HepG2 (cell line): ENCODE results near the gene DNAI4. TPM values are rescaled to one million over a fixed set of nuclear protein-coding genes. Genes with fewer than 3 reads are reported as not detected.
"Not testable (repeated sequence)": the region's sequence is repeated elsewhere in the genome, so short reads cannot be mapped to it uniquely, and the experiment has no call there.

Experiments
- ATAC-seq: fragments of 200-7000 bp; cut with Tn5 transposase; 3 replicates; pipeline ENCODE4 v1.9.1; 2020; ENCODE audit warnings: mild to moderate bottlenecking, moderate library complexity
- BruUV-seq: library from RNA; stranded (reverse); fragments of 400-500 nt; replicated peaks from 2 replicates; lab custom pipeline; 2021; lab: Mats Ljungman, UMichigan
- CTCF ChIA-PET: fragments of 300-600 bp; formaldehyde crosslinking; extraction: SDS; loops from one replicate; lab custom pipeline; 2021; ENCODE audit warnings: low total read pairs, inconsistent platforms, low intra/inter-chr PET ratio; lab: Yijun Ruan, JAX
- POLR2A ChIA-PET: fragments of 350-600 bp; sonication (Branson Sonifier 250); formaldehyde crosslinking; loops from one replicate; lab custom pipeline; 2020; ENCODE audit warnings: antibody characterized with exemption, inconsistent platforms; lab: Yijun Ruan, JAX
- DNase-seq: peaks from one replicate; pipeline ENCODE4 v3.0.0-alpha.2; 2015; ENCODE audit warnings: low spot score
- FAIRE-seq: peaks from 3 replicates; lab custom pipeline; 2011; peaks lifted over from hg19 to GRCh38; lab: Jason Lieb, UNC
- H2AFZ ChIP-seq: one replicate; pipeline ENCODE4 v1.6.1; 2011; ENCODE audit warnings: low read length, inconsistent platforms
- H3K27ac ChIP-seq: fragments of 300-600 bp; 3 replicates; pipeline ENCODE4 v1.8.0; 2011; ENCODE audit warnings: mixed run types, mild to moderate bottlenecking, mixed read lengths, low read length, inconsistent platforms; ENCODE audit not compliant: insufficient read depth; ENCODE audit errors: extremely low read length
- H3K27me3 ChIP-seq, 2 experiments: fragments of 200-600 bp in 1 of 2; 2 replicates in 1 of 2; 3 replicates in 1 of 2; pipeline versions ENCODE4 v1.6.0 to v1.8.0; 2011; ENCODE audit warnings: low read length in 2 of 2, mild to moderate bottlenecking in 2 of 2, moderate library complexity in 2 of 2, inconsistent platforms in 1 of 2; ENCODE audit not compliant: insufficient read depth in 2 of 2, control insufficient read depth in 1 of 2
- H3K36me3 ChIP-seq, 2 experiments: fragments of 200-600 bp in 1 of 2; replicated peaks in 1 of 2; 2 replicates in 1 of 2; 3 replicates in 1 of 2; pipeline versions ENCODE4 v1.5.1 to v1.8.0; 2011; ENCODE audit warnings: low read length in 2 of 2, inconsistent platforms in 1 of 2; ENCODE audit not compliant: insufficient read depth in 2 of 2, control insufficient read depth in 1 of 2
- H3K4me1 ChIP-seq: 2 replicates; pipeline ENCODE4 v1.5.1; 2012; ENCODE audit warnings: low read length, inconsistent platforms; ENCODE audit not compliant: insufficient read depth
- H3K4me2 ChIP-seq: 2 replicates; pipeline ENCODE4 v1.6.0; 2011; ENCODE audit warnings: low read depth, low read length, inconsistent platforms
- H3K4me3 ChIP-seq, 3 experiments: fragments of 200-600 bp in 1 of 3; sonication (generic), shearing (Covaris generic) in 1 of 3; replicated peaks in 1 of 3; 2 replicates each; pipeline ENCODE4 v1.5.1; 2011 to 2016; ENCODE audit warnings: low read length in 3 of 3, inconsistent platforms in 2 of 3, low read depth in 2 of 3, mild to moderate bottlenecking in 2 of 3, control low read depth in 1 of 3, mixed read lengths in 1 of 3; ENCODE audit not compliant: insufficient read depth in 1 of 3
- H3K79me2 ChIP-seq: one replicate; pipeline ENCODE4 v1.6.1; 2011; ENCODE audit warnings: low read length, inconsistent platforms; ENCODE audit not compliant: insufficient read depth
- H3K9ac ChIP-seq: 2 replicates; pipeline ENCODE4 v1.6.0; 2011; ENCODE audit warnings: mild to moderate bottlenecking, low read depth, low read length, inconsistent platforms; ENCODE audit not compliant: insufficient read depth
- H3K9me3 ChIP-seq: 2 replicates; pipeline ENCODE4 v1.5.1; 2012; ENCODE audit warnings: mild to moderate bottlenecking, low read length
- H4K20me1 ChIP-seq: 2 replicates; pipeline ENCODE4 v1.6.0; 2011; ENCODE audit warnings: inconsistent platforms, mild to moderate bottlenecking, low read length, moderate library complexity; ENCODE audit not compliant: insufficient read depth
- FOXK1 ChIP-seq: sonication (generic); formaldehyde crosslinking; IDR thresholded peaks from 2 replicates; pipeline ENCODE4 v1.4.0; 2020; ENCODE audit warnings: low read depth, missing genetic modification reagents, borderline replicate concordance
- GTF2F1 ChIP-seq: fragments of 150-350 bp; IDR thresholded peaks from 2 replicates; pipeline ENCODE4 v1.6.1; 2014; ENCODE audit warnings: low read length
- GTF3A ChIP-seq: sonication (generic); formaldehyde crosslinking; conservative IDR thresholded peaks from 2 replicates; pipeline ENCODE4 v1.4.0; 2020; ENCODE audit warnings: mild to moderate bottlenecking, missing genetic modification reagents
- MLLT10 ChIP-seq: sonication (generic); formaldehyde crosslinking; IDR thresholded peaks from 2 replicates; pipeline ENCODE4 v1.4.0; 2020; ENCODE audit warnings: missing genetic modification reagents
- SMAD3 ChIP-seq: sonication (generic); formaldehyde crosslinking; IDR thresholded peaks from 2 replicates; pipeline ENCODE4 v1.4.0; 2020; ENCODE audit warnings: missing genetic modification reagents
- ZBTB8A ChIP-seq: sonication (generic); formaldehyde crosslinking; IDR thresholded peaks from 2 replicates; pipeline ENCODE4 v1.4.0; 2020; ENCODE audit warnings: mild to moderate bottlenecking, low read depth, missing genetic modification reagents, borderline replicate concordance
- ZNF205 ChIP-seq: IDR thresholded peaks from 2 replicates; pipeline ENCODE4 v1.6.1; 2018; ENCODE audit warnings: missing biosample characterization, missing genetic modification reagents
- ZNF232 ChIP-seq: sonication (generic); formaldehyde crosslinking; IDR thresholded peaks from 2 replicates; pipeline ENCODE4 v1.4.0; 2020; ENCODE audit warnings: missing genetic modification reagents, borderline replicate concordance
- ZNF567 ChIP-seq: sonication (generic); formaldehyde crosslinking; IDR thresholded peaks from 2 replicates; pipeline ENCODE4 v1.8.1; 2023; ENCODE audit warnings: mild to moderate bottlenecking, missing genetic modification reagents, borderline replicate concordance
- ZNF572 ChIP-seq: sonication (generic); formaldehyde crosslinking; IDR thresholded peaks from 2 replicates; pipeline ENCODE4 v1.5.1; 2020; ENCODE audit warnings: mild to moderate bottlenecking, missing genetic modification reagents
- ZNF747 ChIP-seq: sonication (generic); formaldehyde crosslinking; IDR thresholded peaks from 2 replicates; pipeline ENCODE4 v1.8.1; 2023; ENCODE audit warnings: missing genetic modification reagents, mild to moderate bottlenecking, borderline replicate concordance
- ZNF839 ChIP-seq: sonication (generic); formaldehyde crosslinking; IDR thresholded peaks from 2 replicates; pipeline ENCODE4 v1.4.0; 2020; ENCODE audit warnings: missing genetic modification reagents, mild to moderate bottlenecking, borderline replicate concordance
- ZSCAN21 ChIP-seq: sonication (generic); formaldehyde crosslinking; IDR thresholded peaks from 2 replicates; pipeline ENCODE4 v1.8.0; 2022; ENCODE audit warnings: mild to moderate bottlenecking, missing genetic modification reagents, moderate library complexity, borderline replicate concordance
- ZSCAN30 ChIP-seq: sonication (generic); formaldehyde crosslinking; IDR thresholded peaks from 2 replicates; pipeline ENCODE4 v1.5.0; 2020; ENCODE audit warnings: mild to moderate bottlenecking, missing genetic modification reagents
- WGBS: methylation state at CpG from one replicate; pipeline ENCODE4 v1.1.6; 2017; ENCODE audit warnings: low lambda C conversion rate; 5-methylcytosine and 5-hydroxymethylcytosine counted together
- in situ Hi-C: cut with HindIII; loops from 2 replicates; pipeline ENCODE4 v1.10.0; 2017; ENCODE audit warnings: low pct_unique_long_range_greater_than_20kb; ENCODE audit not compliant: extremely low pct_ligation_motif_present
- intact Hi-C: fragments of 100-400 bp; cut with micrococcal nuclease; formaldehyde crosslinking; loops from one replicate; pipeline ENCODE4 v1.10.0; 2022; ENCODE audit not compliant: unreplicated experiment
- polyA plus RNA-seq, 8 experiments: library from polyadenylated mRNA; depleted of rRNA in 3 of 8; stranded (reverse) in 7 of 8; unstranded in 1 of 8; fragments of >200 nt; fragmentation: Illumina TruSeq in 4 of 8; extraction: Trizol in 4 of 8; gene quantifications; 2 replicates each; pipeline versions ENCODE4 v1.2.1 to v1.2.3, GENCODE V29; 2011 to 2016; ENCODE audit warnings: low read depth in 4 of 8, missing spikeins in 1 of 8, mixed read lengths in 1 of 8; ENCODE audit not compliant: insufficient read depth in 1 of 8
- total RNA-seq, 5 experiments: library from RNA; depleted of rRNA; stranded (reverse); fragments of >200 nt; fragmentation: Illumina TruSeq; extraction: Trizol; gene quantifications; 2 replicates each; pipeline ENCODE4 v1.2.3, GENCODE V29; 2016; ENCODE audit warnings: low read depth in 1 of 5
- TF ChIP-seq, protein P1 (sequence below): sonication (generic); formaldehyde crosslinking; IDR thresholded peaks from 2 replicates; pipeline ENCODE4 v1.5.1; 2020; ENCODE audit warnings: missing genetic modification reagents, mild to moderate bottlenecking, borderline replicate concordance

DNAI4 gene
- total and polyA plus RNA-seq, 2 of the 13 experiments (the other 11 are each of a cell fraction or from before 2014, with no cell fraction given): 0.04 to 0.08 TPM

- H3K4me3 ChIP-seq: no peak overlapping the region
- TF ChIP-seq ZNF205 (CRISPR knock-in tag): no peak
- H3K36me3 ChIP-seq: no peaks in the 10 kb centered on the region
- in situ Hi-C loops (no loop called here), intact Hi-C loops (no loop called here)
- no peaks in the 10 kb centered on the region for H3K4me1 ChIP-seq
- FAIRE-seq: no peak
- H3K27ac ChIP-seq: no peak overlapping the region
- WGBS: 0% methylated on average over 1 of the region's 1 CpG
- ChIA-PET POLR2A (no interaction called here), CTCF (no interaction called here)
- no peak overlapping the region for H2AFZ ChIP-seq
- no TSS peak for BruUV-seq
- H3K4me2 ChIP-seq: no peak overlapping the region
- no peaks in the 10 kb centered on the region for H3K79me2 ChIP-seq
- H3K9ac ChIP-seq: no peak overlapping the region
- H4K20me1 ChIP-seq: no peaks in the 10 kb centered on the region
- ATAC-seq: no peak
- no peaks in the 10 kb centered on the region for H3K27me3 ChIP-seq
- DNase-seq: no peak
- H3K9me3 ChIP-seq: no peaks in the 10 kb centered on the region
These were observed 48.0 kb downstream of the DNAI4 start for GRCh38 chr1:66876664-66877063.

DNA sequence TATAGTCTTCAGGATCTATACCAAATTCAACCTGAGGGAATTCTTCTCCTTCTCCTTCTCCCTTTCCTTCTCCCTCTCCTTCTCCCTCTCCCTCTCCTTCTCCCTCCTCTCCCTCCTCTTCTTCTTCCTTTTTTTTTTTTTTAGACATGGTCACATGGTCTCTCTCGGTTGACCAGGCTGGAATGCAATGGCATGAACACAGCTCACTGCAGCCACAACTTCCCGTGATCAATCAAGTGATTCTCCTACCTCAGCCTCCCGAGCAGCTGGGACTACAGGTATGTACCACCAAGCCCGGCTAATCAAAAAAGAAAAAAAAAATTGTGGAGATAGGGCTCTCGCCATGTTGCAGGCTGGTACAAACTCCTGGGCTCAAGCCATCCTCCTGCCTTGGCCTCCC lies 51.5 kb downstream of the DNAI4 start:
- no peak overlapping the region for H2AFZ ChIP-seq
- no peak overlapping the region for H3K4me2 ChIP-seq
- no peaks in the 10 kb centered on the region for H4K20me1 ChIP-seq
- in situ Hi-C loops: no loop called here
- H3K36me3 ChIP-seq: no peaks in the 10 kb centered on the region
- FAIRE-seq (no peak), ATAC-seq (no peak), DNase-seq (no peak)
- no peak for TF ChIP-seq ZNF747 (CRISPR knock-in tag)
- TF ChIP-seq ZNF839 (CRISPR knock-in tag): no peak
- TF ChIP-seq FOXK1 (CRISPR knock-in tag): no peak
- TF ChIP-seq ZSCAN21 (CRISPR knock-in tag): no peak
- TF ChIP-seq ZNF572 (CRISPR knock-in tag): no peak
- TF ChIP-seq ZSCAN30: no peak
- TF ChIP-seq ZBTB8A (CRISPR knock-in tag): no peak
- no peak for TF ChIP-seq ZNF567 (CRISPR knock-in tag)
- TF ChIP-seq, protein P1, sequence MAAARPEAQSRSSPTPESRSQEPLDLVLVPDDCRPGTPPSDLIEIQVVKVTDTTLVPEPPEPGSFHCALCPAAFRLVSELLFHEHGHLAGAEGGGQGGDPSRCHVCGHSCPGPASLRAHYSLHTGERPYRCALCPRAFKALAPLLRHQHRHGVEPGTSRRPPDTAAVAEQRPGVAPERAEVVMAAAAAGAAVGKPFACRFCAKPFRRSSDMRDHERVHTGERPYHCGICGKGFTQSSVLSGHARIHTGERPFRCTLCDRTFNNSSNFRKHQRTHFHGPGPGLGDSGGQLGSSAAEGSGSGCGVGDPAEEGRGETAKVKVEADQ (CRISPR knock-in tag): no peak
- TF ChIP-seq GTF2F1: no peak
- no peak for TF ChIP-seq ZNF232 (CRISPR knock-in tag)
- no peak for TF ChIP-seq GTF3A (CRISPR knock-in tag)
- TF ChIP-seq SMAD3: no peak
- TF ChIP-seq MLLT10: no peak
- no TSS peak for BruUV-seq
- H3K4me3 ChIP-seq: no peak overlapping the region
- ChIA-PET CTCF (no interaction called here), POLR2A (no interaction called here)
- no peaks in the 10 kb centered on the region for H3K9me3 ChIP-seq
- no peaks in the 10 kb centered on the region for H3K4me1 ChIP-seq
- no peaks in the 10 kb centered on the region for H3K79me2 ChIP-seq
- WGBS: 20% methylated on average over 5 of the region's 5 CpGs
- no peaks in the 10 kb centered on the region for H3K27me3 ChIP-seq
- no peak overlapping the region for H3K9ac ChIP-seq
- intact Hi-C loops: no loop called here
- H3K27ac ChIP-seq: no peak overlapping the region

GRCh38 chr1:66872024-66872423 lies 52.6 kb downstream of the DNAI4 start:
- H3K4me1 ChIP-seq, H3K79me2 ChIP-seq, intact Hi-C loops, FAIRE-seq, POLR2A ChIA-PET, H3K9ac ChIP-seq, BruUV-seq, H3K9me3 ChIP-seq, ATAC-seq, H3K27ac ChIP-seq, H3K4me3 ChIP-seq, H3K27me3 ChIP-seq, H2AFZ ChIP-seq, DNase-seq, H4K20me1 ChIP-seq, in situ Hi-C loops, H3K36me3 ChIP-seq, CTCF ChIA-PET, H3K4me2 ChIP-seq: not testable (repeated sequence)
- WGBS: 49% methylated on average over 7 of the region's 7 CpGs
